GM20431 (cell line): ENCODE measurements around the gene RNFT2.
"Not testable (repeated sequence)": the region's sequence is repeated elsewhere in the genome, so short reads cannot be mapped to it uniquely, and the experiment has no call there.

Experiments
- in situ Hi-C: fragments of 300-500 bp; cut with MseI, MboI; formaldehyde crosslinking; loops from one replicate; pipeline ENCODE4 v1.15.0; 2020; ENCODE audit warnings: low sequenced_read_pairs; ENCODE audit not compliant: unreplicated experiment

Gene RNFT2

DNA sequence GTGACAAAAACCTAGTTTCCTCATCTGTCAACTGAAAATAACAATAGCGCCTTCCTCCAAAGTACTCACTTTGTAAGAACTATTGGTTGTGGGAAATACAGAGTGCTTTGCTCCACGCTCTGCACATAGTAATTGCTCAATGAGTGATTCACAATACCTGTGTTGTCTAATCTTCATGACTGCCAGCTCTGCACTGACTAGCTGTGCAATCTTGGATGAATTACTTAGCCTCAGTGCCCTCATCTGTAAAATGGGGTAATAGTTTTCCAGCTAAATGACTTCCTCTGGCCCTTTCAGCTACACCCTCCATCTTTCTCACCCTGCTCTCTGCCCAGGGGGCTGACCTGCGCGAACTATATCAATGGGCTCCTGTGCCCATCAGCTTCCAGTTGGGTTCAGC lies 42.8 kb downstream of the RNFT2 start:
- in situ Hi-C loops, result no loop called here

GRCh38 chr12:116783525-116784237 lies 45.6 kb downstream of the RNFT2 start:
- in situ Hi-C loops, result no loop called here

DNA sequence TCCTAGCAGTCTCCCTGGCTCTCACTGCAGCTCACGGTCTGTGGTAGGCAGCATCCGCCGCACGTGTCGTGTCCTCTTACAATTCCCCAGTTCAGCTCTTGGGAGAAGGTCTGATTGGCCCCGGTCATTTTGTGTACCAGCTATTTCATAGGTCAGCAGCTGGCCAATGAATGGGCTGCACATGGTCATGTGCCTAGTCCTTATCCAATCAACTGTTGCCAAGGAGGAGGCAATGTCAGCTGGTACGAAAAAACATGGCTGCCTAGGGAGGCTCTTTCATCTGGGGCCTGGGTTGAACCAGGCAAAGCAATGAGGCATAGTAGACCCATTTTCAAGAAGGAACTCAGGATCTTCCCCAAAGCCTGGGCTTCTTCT lies 46.1 kb downstream of the RNFT2 start:
- in situ Hi-C loops, result no loop called here

GRCh38 chr12:116789562-116789961 lies 51.4 kb downstream of the RNFT2 start:
- in situ Hi-C loops, result not testable (repeated sequence)

- in situ Hi-C loops, result no loop called here
Observed at GRCh38 chr12:116790066-116790465, 52.0 kb downstream of the RNFT2 start.

GRCh38 chr12:116792403-116792802 lies 54.3 kb downstream of the RNFT2 start:
- in situ Hi-C loops, result no loop called here

GRCh38 chr12:116794725-116795124 lies 56.6 kb downstream of the RNFT2 start:
- in situ Hi-C loops, result no loop called here

- in situ Hi-C loops, result no loop called here
Observed at GRCh38 chr12:116797885-116798284, 59.8 kb downstream of the RNFT2 start.

GRCh38 chr12:116798719-116799118 lies 60.6 kb downstream of the RNFT2 start:
- in situ Hi-C loops, result no loop called here

DNA sequence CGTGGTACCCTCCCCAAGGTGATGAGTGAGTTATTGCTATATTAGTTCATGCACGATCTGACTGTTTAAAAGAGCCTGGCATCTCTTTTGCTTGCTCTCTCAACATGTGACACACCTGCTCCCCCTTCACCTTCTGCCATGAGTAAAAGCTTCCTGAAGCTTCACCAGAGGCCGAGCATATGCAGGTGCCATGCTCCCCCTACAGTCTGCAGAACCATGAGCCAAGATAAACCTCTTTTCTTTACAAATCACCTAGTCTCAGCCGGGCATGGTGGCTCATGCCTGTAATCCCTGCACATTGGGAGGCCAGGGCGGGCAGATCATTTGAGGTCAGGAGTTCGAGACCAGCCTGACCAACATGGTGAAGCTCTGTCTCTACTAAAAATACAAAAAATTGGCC lies 61.8 kb downstream of the RNFT2 start:
- in situ Hi-C loops, result no loop called here

DNA sequence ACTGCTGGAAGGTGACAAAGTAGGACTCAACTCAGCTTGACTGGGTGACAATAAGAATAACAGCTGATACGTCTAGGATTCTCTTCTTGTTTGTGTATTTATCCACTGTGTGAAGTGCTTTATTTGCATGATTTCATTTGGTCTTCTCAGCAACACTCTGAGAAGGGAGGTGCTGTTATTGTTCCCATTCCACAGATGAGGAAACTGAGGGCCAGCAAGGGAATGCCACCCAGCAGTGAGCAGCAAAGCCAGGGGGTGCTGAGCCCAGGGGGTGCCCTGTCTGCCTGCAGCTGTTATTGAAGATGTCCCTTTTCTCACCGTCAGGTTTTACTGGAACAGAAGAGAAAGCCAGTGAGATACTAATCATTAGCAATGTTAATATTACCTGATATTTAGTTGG lies 62.8 kb downstream of the RNFT2 start:
- in situ Hi-C loops, result no loop called here

- in situ Hi-C loops, result no loop called here
Observed at GRCh38 chr12:116802018-116802417, 63.9 kb downstream of the RNFT2 start.

GRCh38 chr12:116803013-116803736 lies 65.1 kb downstream of the RNFT2 start:
- in situ Hi-C loops, result no loop called here

DNA sequence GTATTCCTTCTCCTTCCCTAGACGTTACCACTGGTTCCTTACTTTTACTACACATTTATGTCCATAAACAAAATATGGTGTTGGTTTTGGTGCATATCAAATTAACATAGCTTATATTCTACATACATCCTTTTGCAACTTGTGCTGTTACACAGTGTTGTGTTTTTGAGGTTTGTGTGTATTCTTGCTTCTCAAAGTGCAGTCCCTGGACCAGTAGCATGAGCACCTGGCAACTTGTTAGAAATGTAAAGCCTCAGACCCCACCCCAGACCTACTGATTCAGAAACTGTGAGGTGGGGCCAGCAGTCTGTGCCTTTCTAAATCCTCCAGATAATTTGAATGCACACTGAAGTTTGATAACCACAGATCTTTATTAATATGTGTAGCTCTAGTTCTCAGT lies 65.9 kb downstream of the RNFT2 start:
- in situ Hi-C loops, result no loop called here

DNA sequence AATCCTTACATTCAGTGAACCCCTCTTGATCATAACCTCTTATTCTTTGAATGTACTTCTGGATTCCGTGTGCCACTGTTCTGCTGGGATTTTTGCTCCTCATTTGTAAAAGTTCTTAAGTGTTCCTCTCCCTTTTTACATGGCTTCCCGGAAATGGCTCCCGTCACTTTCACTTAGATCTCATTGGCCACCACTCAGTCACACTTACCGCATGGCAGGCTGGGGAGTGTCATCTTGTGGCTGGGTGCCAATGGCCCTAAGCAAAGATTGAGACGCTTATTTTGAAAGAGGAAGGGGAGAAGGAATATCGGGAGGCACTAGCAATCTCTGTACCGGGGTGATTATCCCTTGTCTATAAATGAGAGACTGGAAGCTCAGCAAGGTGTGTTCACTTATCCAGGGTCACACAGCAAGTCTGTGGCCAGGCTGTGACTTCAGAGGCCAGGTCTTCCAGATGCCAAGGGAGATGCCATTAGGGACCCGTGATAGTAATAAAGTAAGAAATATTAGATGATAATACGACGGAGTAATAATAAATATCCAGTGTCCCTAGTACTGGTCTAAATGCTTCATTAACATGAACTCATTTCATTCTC lies 68.8 kb downstream of the RNFT2 start:
- in situ Hi-C loops, result no loop called here

DNA sequence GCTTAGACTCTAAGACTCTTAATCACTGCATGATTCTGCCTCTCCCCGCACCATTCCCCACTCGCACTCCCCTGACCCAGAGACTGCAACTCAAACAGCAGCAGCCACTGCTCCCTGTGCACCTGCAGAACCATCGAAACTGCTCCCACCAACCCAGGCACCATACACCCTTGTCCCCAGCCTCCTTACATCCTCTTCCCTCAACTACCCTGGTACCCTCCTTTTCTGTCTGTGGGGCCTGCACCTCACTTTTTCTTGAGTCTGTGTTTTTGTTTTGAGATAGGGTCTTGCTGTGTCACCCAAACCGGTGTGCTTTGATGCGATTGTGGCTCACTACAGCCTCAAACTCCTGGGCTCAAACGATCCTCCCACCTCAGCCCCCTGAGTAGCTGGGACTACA lies 69.4 kb downstream of the RNFT2 start:
- in situ Hi-C loops, result no loop called here

GRCh38 chr12:116808113-116809105 lies 70.3 kb downstream of the RNFT2 start:
- in situ Hi-C loops, result no loop called here

- in situ Hi-C loops, result no loop called here
Observed at GRCh38 chr12:116812238-116812637, 74.1 kb downstream of the RNFT2 start.

- in situ Hi-C loops, result no loop called here
Observed at GRCh38 chr12:116813271-116814041, 75.3 kb downstream of the RNFT2 start.

DNA sequence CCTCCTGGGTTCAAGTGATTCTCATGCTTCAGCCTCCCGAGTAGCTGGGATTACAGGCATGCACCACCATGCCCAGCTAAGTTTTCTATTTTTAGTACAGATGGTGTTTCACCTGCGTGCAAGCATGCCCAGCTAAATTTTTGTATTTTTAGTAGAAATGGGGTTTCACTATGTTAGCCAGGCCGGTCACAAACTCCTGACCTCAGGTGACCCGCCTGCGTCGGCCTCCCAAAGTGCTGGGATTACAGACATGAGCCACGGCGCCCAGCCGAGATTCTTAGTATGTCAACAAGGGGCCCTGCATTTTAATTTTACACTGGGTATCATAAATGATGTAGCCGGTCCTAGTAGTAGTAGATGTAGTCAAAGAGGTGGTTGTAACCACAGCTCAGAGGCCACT lies 76.7 kb downstream of the RNFT2 start:
- in situ Hi-C loops, result not testable (repeated sequence)
